ENCODE measurements around the gene FAM237B.
A peak's percentile ranks its signal among the peaks of the same experiment; 100 is the strongest.
"Not testable (repeated sequence)": the region's sequence is repeated elsewhere in the genome, so short reads cannot be mapped to it uniquely, and the experiment has no call there.

The FAM237B gene

DNA sequence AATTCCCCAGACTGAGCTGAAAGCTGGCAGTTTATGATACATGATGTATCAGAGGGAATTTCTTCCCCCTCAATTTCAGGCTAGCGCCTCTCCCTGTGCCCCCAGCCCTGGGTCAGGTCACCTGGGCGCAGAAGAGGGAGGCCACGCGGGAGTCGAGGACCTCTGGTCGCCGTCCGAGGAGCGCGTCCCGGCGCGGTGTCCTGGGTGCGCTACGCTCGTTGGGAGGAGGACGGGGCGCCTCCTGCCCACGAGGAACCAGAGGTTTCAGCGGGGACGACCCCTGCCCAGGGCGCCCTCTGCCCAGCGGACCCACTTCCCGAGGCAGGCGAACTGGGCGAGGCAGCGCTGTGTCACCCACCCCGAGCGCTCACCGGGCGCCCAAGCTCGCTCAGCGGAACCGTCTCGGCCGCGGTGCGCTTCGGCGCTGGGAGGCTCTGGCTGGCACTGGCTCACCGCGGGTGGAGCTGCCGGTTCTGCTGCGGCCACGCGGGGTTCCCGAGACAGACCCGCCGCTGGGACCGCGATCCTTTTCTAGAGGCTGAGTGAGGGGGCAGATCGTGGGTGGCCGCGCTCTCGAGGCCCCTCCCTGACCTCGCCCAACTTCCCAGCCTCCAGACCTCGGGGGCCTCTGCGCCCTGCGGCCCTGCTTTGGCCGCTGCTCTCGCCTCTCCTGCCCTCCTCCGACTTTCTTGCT is at the start of gene FAM237B:
FAM237B (minus strand) TSS at position 504 of the 694 bp plus-strand sequence. CDS start 1,556 bp downstream, outside the sequence.
- TF ChIP-seq, protein P1, sequence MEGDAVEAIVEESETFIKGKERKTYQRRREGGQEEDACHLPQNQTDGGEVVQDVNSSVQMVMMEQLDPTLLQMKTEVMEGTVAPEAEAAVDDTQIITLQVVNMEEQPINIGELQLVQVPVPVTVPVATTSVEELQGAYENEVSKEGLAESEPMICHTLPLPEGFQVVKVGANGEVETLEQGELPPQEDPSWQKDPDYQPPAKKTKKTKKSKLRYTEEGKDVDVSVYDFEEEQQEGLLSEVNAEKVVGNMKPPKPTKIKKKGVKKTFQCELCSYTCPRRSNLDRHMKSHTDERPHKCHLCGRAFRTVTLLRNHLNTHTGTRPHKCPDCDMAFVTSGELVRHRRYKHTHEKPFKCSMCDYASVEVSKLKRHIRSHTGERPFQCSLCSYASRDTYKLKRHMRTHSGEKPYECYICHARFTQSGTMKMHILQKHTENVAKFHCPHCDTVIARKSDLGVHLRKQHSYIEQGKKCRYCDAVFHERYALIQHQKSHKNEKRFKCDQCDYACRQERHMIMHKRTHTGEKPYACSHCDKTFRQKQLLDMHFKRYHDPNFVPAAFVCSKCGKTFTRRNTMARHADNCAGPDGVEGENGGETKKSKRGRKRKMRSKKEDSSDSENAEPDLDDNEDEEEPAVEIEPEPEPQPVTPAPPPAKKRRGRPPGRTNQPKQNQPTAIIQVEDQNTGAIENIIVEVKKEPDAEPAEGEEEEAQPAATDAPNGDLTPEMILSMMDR (IDR thresholded peaks at IDR 0.05; ENCODE audit: borderline replicate concordance, control extremely low read depth, extremely low read depth, insufficient read depth, missing control alignments), result no peak
- in situ Hi-C loops (cut with MboI; ENCODE audit: low sequenced_read_pairs, unreplicated experiment), result no loop called here
- DNase-seq (ENCODE audit: low spot score), result peak; percentile 44

GRCh38 chr7:90351987-90352386 is 30.9 kb upstream of the FAM237B start:
- in situ Hi-C loops (cut with MboI; ENCODE audit: low sequenced_read_pairs, unreplicated experiment), result no loop called here
- TF ChIP-seq, protein P1 (IDR thresholded peaks at IDR 0.05; ENCODE audit: borderline replicate concordance, control extremely low read depth, extremely low read depth, insufficient read depth, missing control alignments), result no peak
- DNase-seq (ENCODE audit: low spot score), result no peak

GRCh38 chr7:90350032-90350431 is 28.9 kb upstream of the FAM237B start:
- in situ Hi-C loops (cut with MboI; ENCODE audit: low sequenced_read_pairs, unreplicated experiment); DNase-seq (ENCODE audit: low spot score): not testable (repeated sequence)

- no peak for DNase-seq (ENCODE audit: low spot score)
- in situ Hi-C loops (cut with MboI; ENCODE audit: low sequenced_read_pairs, unreplicated experiment), result no loop called here
- TF ChIP-seq, protein P1 (IDR thresholded peaks at IDR 0.05; ENCODE audit: borderline replicate concordance, control extremely low read depth, extremely low read depth, insufficient read depth, missing control alignments), result no peak
Observed at GRCh38 chr7:90349305-90349704, 28.2 kb upstream of the FAM237B start.

DNA sequence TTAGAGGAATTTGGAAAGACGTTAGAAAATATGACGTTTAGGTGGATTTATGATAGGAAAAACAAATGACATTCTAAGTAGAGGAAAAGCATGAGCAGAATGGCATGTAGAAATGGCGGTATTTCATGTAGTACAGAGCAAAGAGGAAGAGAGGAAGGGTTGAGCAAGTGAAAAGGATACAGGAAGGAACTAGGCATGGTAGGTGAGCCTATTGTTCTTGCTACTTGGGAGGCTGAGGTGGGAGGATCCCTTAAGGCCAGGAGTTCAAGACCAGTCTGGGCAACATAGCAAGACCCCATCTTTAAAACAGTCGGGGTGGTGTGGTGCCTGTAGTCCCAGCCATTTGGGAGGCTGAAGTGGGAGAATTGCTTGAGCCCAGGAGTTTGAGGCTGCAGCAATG is 26.7 kb upstream of the FAM237B start:
- TF ChIP-seq, protein P1 (IDR thresholded peaks at IDR 0.05; ENCODE audit: borderline replicate concordance, control extremely low read depth, extremely low read depth, insufficient read depth, missing control alignments), result no peak
- in situ Hi-C loops (cut with MboI; ENCODE audit: low sequenced_read_pairs, unreplicated experiment), result no loop called here
- no peak for DNase-seq (ENCODE audit: low spot score)

DNA sequence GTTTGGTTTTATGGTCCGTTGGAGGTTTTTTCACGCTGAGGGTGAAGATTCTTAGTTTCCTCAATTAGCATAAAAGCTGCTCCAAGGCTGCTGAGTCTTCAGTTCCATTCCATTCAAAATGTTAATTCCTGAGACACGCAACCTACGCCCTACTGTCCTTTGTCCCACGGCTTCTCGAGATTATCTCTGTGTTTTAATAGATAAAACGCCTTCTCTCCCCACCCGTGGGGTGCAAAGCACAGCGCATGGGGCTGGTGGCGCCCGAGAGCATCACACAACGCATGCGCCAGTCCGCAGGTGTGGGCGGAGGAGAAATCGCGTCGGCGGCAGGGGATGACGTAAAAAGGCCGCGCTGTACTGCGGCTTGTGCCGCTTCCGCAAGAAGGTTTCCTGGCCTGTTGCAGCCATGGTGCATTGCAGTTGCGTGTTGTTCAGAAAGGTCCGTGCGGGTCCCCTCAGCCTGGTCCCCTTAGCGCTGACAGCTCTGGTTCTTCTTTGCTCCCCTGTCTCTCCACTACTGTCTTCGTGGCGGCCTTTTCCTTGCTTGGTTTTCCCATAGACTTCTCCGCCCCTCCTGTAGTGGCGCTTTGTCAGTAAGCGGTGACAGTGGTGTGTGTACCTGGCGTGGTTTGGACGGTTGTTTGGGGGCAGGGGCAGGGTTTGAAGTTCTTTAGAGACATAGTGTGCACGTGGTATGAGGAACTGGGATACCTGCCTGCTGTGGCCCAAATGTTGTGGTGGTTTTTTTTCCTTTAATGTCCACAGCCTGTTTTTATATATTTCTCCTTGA is 25.4 kb upstream of the FAM237B start, which contains the start of gene GTPBP10:
GTPBP10 (plus strand) TSS at position 381 of the 790 bp plus-strand sequence; CDS start at position 407, 26 bp downstream.
- TF ChIP-seq, protein P1 (IDR thresholded peaks at IDR 0.05; ENCODE audit: borderline replicate concordance, control extremely low read depth, extremely low read depth, insufficient read depth, missing control alignments), result peak; percentile 76
- peak; percentile 92 for DNase-seq (ENCODE audit: low spot score)
- in situ Hi-C loops (cut with MboI; ENCODE audit: low sequenced_read_pairs, unreplicated experiment), result no loop called here
